ENCODE results near the gene CHIT1. TPM values are rescaled to one million over a fixed set of nuclear protein-coding genes. Genes with fewer than 3 reads are reported as not detected.

CHIT1 gene
- polyA plus RNA-seq, 1 of the 3 experiments (the other 2 are of a cell fraction): not detected

- H2AFZ ChIP-seq (ENCODE audit: low read depth): no peak overlapping the region
- H3F3A ChIP-seq (replicated peaks; ENCODE audit: insufficient read depth): no peaks in the 10 kb centered on the region
- no peaks in the 10 kb centered on the region for H3K9me3 ChIP-seq
- no peak overlapping the region for H3K9ac ChIP-seq
- H3K4me2 ChIP-seq: no peak overlapping the region
- TF ChIP-seq EZH2phosphoT487 (IDR thresholded peaks at IDR 0.05; ENCODE audit: borderline replicate concordance, low read depth) (no peak), ZBTB33 (IDR thresholded peaks at IDR 0.05; ENCODE audit: borderline replicate concordance, low read depth) (no peak), TAF1 (IDR thresholded peaks at IDR 0.05; ENCODE audit: borderline replicate concordance, low read depth, low read length) (no peak), USF1 (IDR thresholded peaks at IDR 0.05; ENCODE audit: borderline replicate concordance, low read depth) (no peak), GABPA (IDR thresholded peaks at IDR 0.05; ENCODE audit: low read depth) (no peak), POLR2AphosphoS5 (IDR thresholded peaks at IDR 0.05; ENCODE audit: low read depth, low read length) (no peak)
- no peaks in the 10 kb centered on the region for H3K79me2 ChIP-seq (ENCODE audit: insufficient read depth)
- H3K36me3 ChIP-seq (replicated peaks in 1 of 2; ENCODE audit: control insufficient read depth in 1 of 2, insufficient read depth in 2 of 2, low read length in 1 of 2): no peaks in the 10 kb centered on the region
- no peaks in the 10 kb centered on the region for H3K9me2 ChIP-seq
- ChIA-PET CTCF (interaction anchor here (1.0 to 23.6 kb wide), 3 partner anchors 12 to 169 kb away, joined by 3 to 602 read pairs (median 454); partner anchors contain the start of gene ADORA1), POLR2A (no interaction called here)
- WGBS (ENCODE audit: low lambda C conversion rate): 56% methylated on average over 1 of the region's 1 CpG
- no peaks in the 10 kb centered on the region for H4K20me1 ChIP-seq (ENCODE audit: insufficient read depth)
- no peak overlapping the region for H3K27ac ChIP-seq (ENCODE audit: low read depth in 2 of 2, low read length in 1 of 2)
- no peak overlapping the region for H3K4me3 ChIP-seq (ENCODE audit: low read depth in 2 of 2, low read length in 1 of 2)
- no peak for DNase-seq
- H3K4me1 ChIP-seq (ENCODE audit: control insufficient read depth in 1 of 2, insufficient read depth in 2 of 2, low read depth in 1 of 2, low read length in 1 of 2): no peaks in the 10 kb centered on the region; a peak in 1 of 4 replicates
- no peaks in the 10 kb centered on the region; the same call in 1 of the 2 replicates for H3K27me3 ChIP-seq (ENCODE audit: insufficient read depth)
Observed at GRCh38 chr1:203208181-203208580, 21.3 kb downstream of the CHIT1 start.

DNA sequence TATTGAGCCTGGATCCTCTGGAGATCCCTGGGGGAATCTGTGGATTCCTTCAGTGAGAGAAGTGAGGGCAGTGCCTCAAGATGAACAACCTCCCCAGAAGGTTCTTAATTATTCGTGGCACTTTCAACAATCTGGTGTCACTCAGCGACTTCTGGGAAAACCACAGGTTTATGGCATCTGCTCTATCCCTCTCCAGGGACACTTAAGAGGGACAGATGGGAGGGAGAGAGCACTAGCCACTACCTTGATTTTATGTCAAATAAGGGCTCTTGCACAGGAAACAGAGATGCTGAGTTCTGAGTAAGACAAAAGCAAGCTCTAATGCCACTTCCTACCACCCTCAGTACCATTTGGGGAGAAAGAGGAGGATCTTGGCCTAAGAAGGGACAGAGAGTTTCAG, 21.7 kb downstream of the CHIT1 start:
- H3K4me2 ChIP-seq: no peak overlapping the region
- H3K4me3 ChIP-seq (ENCODE audit: low read depth in 2 of 2, low read length in 1 of 2): no peak overlapping the region
- DNase-seq: no peak
- H3K27me3 ChIP-seq (ENCODE audit: insufficient read depth): no peaks in the 10 kb centered on the region; the same call in 1 of the 2 replicates
- CTCF ChIA-PET: interaction anchor here (1.0 to 23.6 kb wide), 3 partner anchors 13 to 168 kb away, joined by 3 to 602 read pairs (median 454); partner anchors contain the start of gene ADORA1
- H3F3A ChIP-seq (replicated peaks; ENCODE audit: insufficient read depth): no peaks in the 10 kb centered on the region
- no peaks in the 10 kb centered on the region; a peak in 1 of 4 replicates for H3K4me1 ChIP-seq (ENCODE audit: control insufficient read depth in 1 of 2, insufficient read depth in 2 of 2, low read depth in 1 of 2, low read length in 1 of 2)
- POLR2A ChIA-PET: no interaction called here
- no peaks in the 10 kb centered on the region for H4K20me1 ChIP-seq (ENCODE audit: insufficient read depth)
- no peak overlapping the region for H2AFZ ChIP-seq (ENCODE audit: low read depth)
- H3K9me3 ChIP-seq: no peaks in the 10 kb centered on the region
- no peaks in the 10 kb centered on the region for H3K79me2 ChIP-seq (ENCODE audit: insufficient read depth)
- H3K9ac ChIP-seq: no peak overlapping the region
- WGBS (ENCODE audit: low lambda C conversion rate): 68% methylated on average over 2 of the region's 2 CpGs
- no peaks in the 10 kb centered on the region for H3K9me2 ChIP-seq
- no peaks in the 10 kb centered on the region for H3K36me3 ChIP-seq (replicated peaks in 1 of 2; ENCODE audit: control insufficient read depth in 1 of 2, insufficient read depth in 2 of 2, low read length in 1 of 2)
- no peak overlapping the region for H3K27ac ChIP-seq (ENCODE audit: low read depth in 2 of 2, low read length in 1 of 2)
- TF ChIP-seq, protein P1, sequence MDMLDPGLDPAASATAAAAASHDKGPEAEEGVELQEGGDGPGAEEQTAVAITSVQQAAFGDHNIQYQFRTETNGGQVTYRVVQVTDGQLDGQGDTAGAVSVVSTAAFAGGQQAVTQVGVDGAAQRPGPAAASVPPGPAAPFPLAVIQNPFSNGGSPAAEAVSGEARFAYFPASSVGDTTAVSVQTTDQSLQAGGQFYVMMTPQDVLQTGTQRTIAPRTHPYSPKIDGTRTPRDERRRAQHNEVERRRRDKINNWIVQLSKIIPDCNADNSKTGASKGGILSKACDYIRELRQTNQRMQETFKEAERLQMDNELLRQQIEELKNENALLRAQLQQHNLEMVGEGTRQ (IDR thresholded peaks at IDR 0.05; ENCODE audit: borderline replicate concordance, low read depth, low read length): no peak
- TF ChIP-seq SIN3A (IDR thresholded peaks at IDR 0.05; ENCODE audit: borderline replicate concordance, low read depth, low read length): no peak
- TF ChIP-seq RCOR1 (IDR thresholded peaks at IDR 0.05; ENCODE audit: low read length): no peak
- no peak for TF ChIP-seq GABPA (IDR thresholded peaks at IDR 0.05; ENCODE audit: low read depth)
- no peak for TF ChIP-seq USF1 (IDR thresholded peaks at IDR 0.05; ENCODE audit: borderline replicate concordance, low read depth)
- no peak for TF ChIP-seq ELF1 (IDR thresholded peaks at IDR 0.05)
- TF ChIP-seq, protein P2, sequence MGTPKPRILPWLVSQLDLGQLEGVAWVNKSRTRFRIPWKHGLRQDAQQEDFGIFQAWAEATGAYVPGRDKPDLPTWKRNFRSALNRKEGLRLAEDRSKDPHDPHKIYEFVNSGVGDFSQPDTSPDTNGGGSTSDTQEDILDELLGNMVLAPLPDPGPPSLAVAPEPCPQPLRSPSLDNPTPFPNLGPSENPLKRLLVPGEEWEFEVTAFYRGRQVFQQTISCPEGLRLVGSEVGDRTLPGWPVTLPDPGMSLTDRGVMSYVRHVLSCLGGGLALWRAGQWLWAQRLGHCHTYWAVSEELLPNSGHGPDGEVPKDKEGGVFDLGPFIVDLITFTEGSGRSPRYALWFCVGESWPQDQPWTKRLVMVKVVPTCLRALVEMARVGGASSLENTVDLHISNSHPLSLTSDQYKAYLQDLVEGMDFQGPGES (IDR thresholded peaks at IDR 0.05; ENCODE audit: low read depth, low read length): no peak
- TF ChIP-seq, protein P3, sequence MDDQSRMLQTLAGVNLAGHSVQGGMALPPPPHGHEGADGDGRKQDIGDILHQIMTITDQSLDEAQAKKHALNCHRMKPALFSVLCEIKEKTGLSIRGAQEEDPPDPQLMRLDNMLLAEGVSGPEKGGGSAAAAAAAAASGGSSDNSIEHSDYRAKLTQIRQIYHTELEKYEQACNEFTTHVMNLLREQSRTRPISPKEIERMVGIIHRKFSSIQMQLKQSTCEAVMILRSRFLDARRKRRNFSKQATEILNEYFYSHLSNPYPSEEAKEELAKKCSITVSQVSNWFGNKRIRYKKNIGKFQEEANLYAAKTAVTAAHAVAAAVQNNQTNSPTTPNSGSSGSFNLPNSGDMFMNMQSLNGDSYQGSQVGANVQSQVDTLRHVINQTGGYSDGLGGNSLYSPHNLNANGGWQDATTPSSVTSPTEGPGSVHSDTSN (IDR thresholded peaks at IDR 0.05): no peak
- TF ChIP-seq, protein P4, sequence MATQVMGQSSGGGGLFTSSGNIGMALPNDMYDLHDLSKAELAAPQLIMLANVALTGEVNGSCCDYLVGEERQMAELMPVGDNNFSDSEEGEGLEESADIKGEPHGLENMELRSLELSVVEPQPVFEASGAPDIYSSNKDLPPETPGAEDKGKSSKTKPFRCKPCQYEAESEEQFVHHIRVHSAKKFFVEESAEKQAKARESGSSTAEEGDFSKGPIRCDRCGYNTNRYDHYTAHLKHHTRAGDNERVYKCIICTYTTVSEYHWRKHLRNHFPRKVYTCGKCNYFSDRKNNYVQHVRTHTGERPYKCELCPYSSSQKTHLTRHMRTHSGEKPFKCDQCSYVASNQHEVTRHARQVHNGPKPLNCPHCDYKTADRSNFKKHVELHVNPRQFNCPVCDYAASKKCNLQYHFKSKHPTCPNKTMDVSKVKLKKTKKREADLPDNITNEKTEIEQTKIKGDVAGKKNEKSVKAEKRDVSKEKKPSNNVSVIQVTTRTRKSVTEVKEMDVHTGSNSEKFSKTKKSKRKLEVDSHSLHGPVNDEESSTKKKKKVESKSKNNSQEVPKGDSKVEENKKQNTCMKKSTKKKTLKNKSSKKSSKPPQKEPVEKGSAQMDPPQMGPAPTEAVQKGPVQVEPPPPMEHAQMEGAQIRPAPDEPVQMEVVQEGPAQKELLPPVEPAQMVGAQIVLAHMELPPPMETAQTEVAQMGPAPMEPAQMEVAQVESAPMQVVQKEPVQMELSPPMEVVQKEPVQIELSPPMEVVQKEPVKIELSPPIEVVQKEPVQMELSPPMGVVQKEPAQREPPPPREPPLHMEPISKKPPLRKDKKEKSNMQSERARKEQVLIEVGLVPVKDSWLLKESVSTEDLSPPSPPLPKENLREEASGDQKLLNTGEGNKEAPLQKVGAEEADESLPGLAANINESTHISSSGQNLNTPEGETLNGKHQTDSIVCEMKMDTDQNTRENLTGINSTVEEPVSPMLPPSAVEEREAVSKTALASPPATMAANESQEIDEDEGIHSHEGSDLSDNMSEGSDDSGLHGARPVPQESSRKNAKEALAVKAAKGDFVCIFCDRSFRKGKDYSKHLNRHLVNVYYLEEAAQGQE (IDR thresholded peaks at IDR 0.05; ENCODE audit: low read depth, low read length): no peak
- no peak for TF ChIP-seq TCF12 (IDR thresholded peaks at IDR 0.05)
- TF ChIP-seq EP300 (IDR thresholded peaks at IDR 0.05; ENCODE audit: borderline replicate concordance in 1 of 2, low read depth in 1 of 2, low read length in 1 of 2): no peak
- no peak for TF ChIP-seq CHD2 (IDR thresholded peaks at IDR 0.05; ENCODE audit: low read length, partially characterized antibody)
